GM10248 (cell line): ENCODE data around the gene LRRC4C.

ENCODE experiments used
- CTCF ChIA-PET: fragments of 300-600 bp; sonication (Branson Sonifier 250); formaldehyde crosslinking; extraction: SDS; loops from one replicate; lab custom pipeline; 2021; ENCODE audit warnings: antibody characterized with exemption; lab: Yijun Ruan, JAX
- POLR2A ChIA-PET: fragments of 350-650 bp; sonication (Branson Sonifier 250); formaldehyde crosslinking; extraction: SDS; loops from one replicate; lab custom pipeline; 2020; ENCODE audit warnings: antibody characterized with exemption; lab: Yijun Ruan, JAX
- DNase-seq: peaks from one replicate; pipeline ENCODE4 v3.0.0; 2012; ENCODE audit errors: extremely low spot score
- CTCF ChIP-seq: IDR thresholded peaks from 2 replicates; pipeline ENCODE4 v1.5.1; 2012; ENCODE audit warnings: mild to moderate bottlenecking, low read depth; ENCODE audit errors: extremely low read depth, missing control alignments, control extremely low read depth

Gene LRRC4C

GRCh38 chr11:40391679-40392078, 1067.8 kb downstream of the LRRC4C start:
- ChIA-PET CTCF (no interaction called here), POLR2A (no interaction called here)
- no peak for DNase-seq

GRCh38 chr11:40388097-40388818, 1071.2 kb downstream of the LRRC4C start:
- CTCF ChIA-PET: no interaction called here
- POLR2A ChIA-PET: no interaction called here
- no peak for DNase-seq
- no peak for TF ChIP-seq CTCF

More at GRCh38 chr11:40391679-40392078, 1067.8 kb downstream of the LRRC4C start:
- no peak for TF ChIP-seq CTCF

GRCh38 chr11:40387240-40387980, 1072.0 kb downstream of the LRRC4C start:
- POLR2A ChIA-PET: no interaction called here
- CTCF ChIA-PET: no interaction called here
- no peak for TF ChIP-seq CTCF
- no peak for DNase-seq

- DNase-seq: no peak
- ChIA-PET CTCF (no interaction called here), POLR2A (no interaction called here)
- TF ChIP-seq CTCF: no peak
These were observed 1074.5 kb downstream of the LRRC4C start for GRCh38 chr11:40384991-40385390.

- ChIA-PET POLR2A (no interaction called here), CTCF (no interaction called here)
- no peak for TF ChIP-seq CTCF
- DNase-seq: peak; percentile 2
These were observed 1078.0 kb downstream of the LRRC4C start for GRCh38 chr11:40381481-40381880.

GRCh38 chr11:40380835-40381234, 1078.6 kb downstream of the LRRC4C start:
- no peak for TF ChIP-seq CTCF
- POLR2A ChIA-PET: no interaction called here
- DNase-seq: no peak
- CTCF ChIA-PET: no interaction called here
